ENCODE results near the gene EIF2A. TPM values are rescaled to one million over a fixed set of nuclear protein-coding genes. Genes with fewer than 3 reads are reported as not detected.

Gene EIF2A
- total RNA-seq, 2 donors from 2014 or later = 131 to 149 TPM

Other genes with a start within 250 kb of the EIF2A start
- 10 to 100 TPM; 20.2 to 20.9 TPM for gene TSC22D2, start 138.5 kb upstream of the EIF2A start, total RNA-seq
- 100 to 1,000 TPM; 123 to 148 TPM for gene SERP1, start 291 bp upstream of the EIF2A start, total RNA-seq
- 100 to 1,000 TPM in 1 of 2 donors, 10 to 100 TPM in 1; 95.9 to 104 TPM for gene SELENOT, start 56.5 kb downstream of the EIF2A start, total RNA-seq
- gene ERICH6, start 157.1 kb downstream of the EIF2A start, total RNA-seq = under 1 TPM in 1 of 2 donors, not detected in 1; 0.19 TPM
- 100 to 1,000 TPM in 1 of 2 donors, 10 to 100 TPM in 1; 91.2 to 124 TPM for gene SIAH2, start 216.4 kb downstream of the EIF2A start, total RNA-seq